Esophagus (tissue), 2 donors: ENCODE data around the gene GTF3C1. TPM values are rescaled to one million over a fixed set of nuclear protein-coding genes. Genes with fewer than 3 reads are reported as not detected.

Source experiments
- H3K27ac ChIP-seq, 2 donors: one replicate each; pipeline ENCODE4 v1.5.1; 2013; ENCODE audit warnings: low read depth in 2 of 2, mild to moderate bottlenecking in 2 of 2, inconsistent platforms in 1 of 2, low read length in 1 of 2, moderate library complexity in 1 of 2
- H3K27me3 ChIP-seq, 2 donors: one replicate each; pipeline ENCODE4 v1.6.1; 2013; ENCODE audit warnings: low read length in 2 of 2, control low read depth in 1 of 2, mild to moderate bottlenecking in 1 of 2; ENCODE audit not compliant: insufficient read depth in 2 of 2, control insufficient read depth in 1 of 2
- H3K36me3 ChIP-seq, 2 donors: one replicate each; pipeline ENCODE4 v1.6.1; 2013; ENCODE audit warnings: low read length in 1 of 2; ENCODE audit not compliant: control insufficient read depth in 2 of 2, insufficient read depth in 2 of 2
- H3K4me1 ChIP-seq, 2 donors: one replicate each; pipeline ENCODE4 v1.6.1; 2013; ENCODE audit warnings: low read length in 1 of 2; ENCODE audit not compliant: control insufficient read depth in 2 of 2, insufficient read depth in 2 of 2
- H3K4me3 ChIP-seq, 2 donors: one replicate each; pipeline ENCODE4 v1.5.1; 2013; ENCODE audit warnings: low read length in 2 of 2, mild to moderate bottlenecking in 2 of 2, low read depth in 1 of 2, moderate library complexity in 1 of 2
- H3K9me3 ChIP-seq, 2 donors: one replicate each; pipeline ENCODE4 v1.6.1; 2013; ENCODE audit warnings: mild to moderate bottlenecking in 2 of 2, low read depth in 1 of 2, low read length in 1 of 2, moderate library complexity in 1 of 2; ENCODE audit not compliant: control insufficient read depth in 2 of 2, insufficient read depth in 1 of 2
- WGBS, 2 donors: extraction: QIAGEN DNeasy Blood & Tissue Kit; methylation state at CpG; one replicate each; pipeline ENCODE4 v1.1.7; 2013; 5-methylcytosine and 5-hydroxymethylcytosine counted together
- polyA plus RNA-seq, 2 donors: library from polyadenylated mRNA; stranded (reverse); fragments of 200-250 nt; gene quantifications; one replicate each; pipeline ENCODE4 v1.2.3, GENCODE V29; 2013
- donor health status: healthy with polysubstance abuse.
- donor health status: Bipolar disorder and iron deficiency.

GTF3C1 gene
- 100 to 1,000 TPM in 1 of 2 donors, 10 to 100 TPM in 1; 85.4 to 109 TPM for polyA plus RNA-seq

DNA sequence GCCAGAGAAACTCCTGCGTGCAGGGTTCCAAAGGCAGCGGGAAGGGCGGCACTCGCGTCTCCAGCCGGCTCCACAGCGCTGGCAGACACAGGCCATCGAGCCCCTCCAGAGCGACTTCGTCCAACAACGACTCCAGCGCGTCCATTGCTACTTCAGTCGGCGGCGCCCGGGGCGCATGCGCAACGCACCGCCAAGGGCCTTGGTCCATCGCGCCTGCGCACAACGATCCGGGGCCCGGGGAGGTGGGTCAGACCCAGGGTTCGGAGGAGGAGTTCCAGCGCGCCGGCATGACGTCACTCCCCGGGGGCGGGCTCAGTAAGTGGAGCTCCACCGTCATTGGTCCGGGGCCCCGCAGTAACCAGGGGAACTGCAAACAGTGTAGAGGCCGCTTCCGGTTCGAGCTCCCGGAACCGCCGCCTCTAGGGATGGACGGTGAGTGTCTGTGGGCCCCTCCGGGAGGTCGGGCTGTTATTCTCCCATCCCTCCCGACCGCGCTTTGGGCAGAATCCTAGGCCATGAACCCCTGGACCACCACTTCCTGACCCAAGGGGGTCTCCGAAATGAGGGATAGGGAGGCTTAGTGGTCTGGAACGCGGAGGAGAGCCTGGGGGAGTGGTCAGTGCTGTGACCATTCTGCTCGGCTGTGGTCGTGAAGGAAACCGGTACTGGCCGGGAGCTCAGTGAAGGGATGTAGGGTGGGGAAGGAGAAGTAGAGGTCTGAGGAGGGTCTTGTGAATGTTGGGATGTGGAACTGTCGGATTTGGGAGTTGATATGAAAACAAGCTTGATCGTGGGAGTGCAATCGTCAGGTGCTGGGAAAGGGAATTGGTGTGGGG lies at the start of gene GTF3C1, which contains the start of gene KATNIP:
GTF3C1 (minus strand) TSS at position 168 of the 836 bp plus-strand sequence; CDS start at position 145, 23 bp downstream.
KATNIP (plus strand) TSS at position 399 of the 836 bp plus-strand sequence; CDS start at position 426, 27 bp downstream.
- peaks cover 0 to 6% of the 10 kb centered on the region in 2 donors for H3K4me1 ChIP-seq
- H3K4me3 ChIP-seq, result peak within 1 kb of the TSS; percentile 84 to 98
- peaks cover 0 to 2% of the 10 kb centered on the region in 2 donors for H3K36me3 ChIP-seq
- WGBS, 2 donors, result 0% methylated on average over 59 of the region's 59 CpGs
- no peaks in the 10 kb centered on the region for H3K9me3 ChIP-seq
- H3K27me3 ChIP-seq, result no peaks in the 10 kb centered on the region
- H3K27ac ChIP-seq, result peak within 1 kb of the TSS; percentile 78 to 90

DNA sequence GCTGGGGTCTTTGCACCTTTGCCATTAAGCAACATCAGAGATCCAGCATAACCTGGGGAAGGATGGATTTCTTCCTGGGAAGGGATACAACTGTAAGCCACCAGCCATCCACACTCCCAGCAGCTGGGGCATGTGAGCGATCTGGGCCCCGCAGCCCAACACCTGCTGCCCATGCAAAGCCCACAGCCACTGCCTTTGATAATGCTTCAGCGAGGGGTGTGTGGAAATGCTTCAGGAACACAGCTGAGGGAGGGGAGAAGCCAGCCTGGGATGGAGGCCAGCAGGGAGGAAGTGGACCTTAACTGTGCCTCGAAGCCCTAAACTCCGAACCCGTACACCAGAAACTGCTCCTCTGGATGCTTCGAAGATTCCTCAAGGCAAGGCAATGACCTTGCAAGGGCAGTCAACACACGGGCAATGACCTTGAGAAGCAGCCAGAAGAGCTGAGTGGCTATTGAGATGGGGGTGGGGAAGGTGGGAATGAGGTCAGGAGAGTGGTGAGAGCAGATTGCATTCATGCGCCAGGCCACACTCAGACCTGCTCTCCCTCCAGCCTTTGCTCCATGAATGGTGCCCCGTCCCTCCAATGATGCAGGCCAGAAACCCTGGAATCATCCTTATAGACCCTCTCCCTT lies 49.3 kb upstream of the GTF3C1 start:
- Histone ChIP-seq H3K27ac (no peak overlapping the region), H3K36me3 (peaks cover 0 to 12% of the 10 kb centered on the region in 2 donors), H3K4me3 (no peak overlapping the region), H3K27me3 (no peaks in the 10 kb centered on the region), H3K4me1 (no peaks in the 10 kb centered on the region), H3K9me3 (no peaks in the 10 kb centered on the region)
- WGBS, 2 donors, result 80 to 81% methylated on average over 10 of the region's 10 CpGs

- Histone ChIP-seq H3K4me3 (no peak overlapping the region), H3K27ac (no peak overlapping the region), H3K4me1 (no peaks in the 10 kb centered on the region), H3K27me3 (no peaks in the 10 kb centered on the region), H3K9me3 (no peaks in the 10 kb centered on the region), H3K36me3 (peaks cover 0 to 14% of the 10 kb centered on the region in 2 donors)
- 88 to 90% methylated on average over 6 of the region's 6 CpGs for WGBS, 2 donors
Observed at GRCh38 chr16:27598220-27598619, 48.5 kb upstream of the GTF3C1 start.

DNA sequence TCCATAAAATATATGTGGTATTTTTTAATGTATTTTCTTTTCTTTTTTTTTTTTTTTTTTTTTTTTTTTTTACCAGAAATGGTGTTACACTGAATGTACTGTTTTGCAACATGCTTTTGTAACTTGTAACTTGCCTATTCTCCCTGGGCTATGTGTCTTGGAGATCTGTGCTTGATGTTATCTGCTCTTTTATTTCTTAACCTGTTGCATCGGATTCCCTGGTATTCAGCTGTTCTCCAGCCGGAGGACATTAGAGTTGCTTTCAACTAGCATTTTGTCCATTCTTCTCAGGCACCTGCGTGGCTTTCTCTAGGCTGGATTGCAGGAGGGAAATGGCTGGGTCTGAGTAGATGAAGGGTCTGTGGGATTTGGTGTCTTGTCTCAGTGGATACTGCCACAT lies 47.6 kb upstream of the GTF3C1 start:
- 94 to 97% methylated on average over 3 of the region's 3 CpGs for WGBS, 2 donors
- no peak overlapping the region for H3K4me3 ChIP-seq
- H3K4me1 ChIP-seq, result no peaks in the 10 kb centered on the region
- no peaks in the 10 kb centered on the region for H3K27me3 ChIP-seq
- no peak overlapping the region for H3K27ac ChIP-seq
- H3K9me3 ChIP-seq, result no peaks in the 10 kb centered on the region
- peaks cover 0 to 14% of the 10 kb centered on the region in 2 donors for H3K36me3 ChIP-seq

DNA sequence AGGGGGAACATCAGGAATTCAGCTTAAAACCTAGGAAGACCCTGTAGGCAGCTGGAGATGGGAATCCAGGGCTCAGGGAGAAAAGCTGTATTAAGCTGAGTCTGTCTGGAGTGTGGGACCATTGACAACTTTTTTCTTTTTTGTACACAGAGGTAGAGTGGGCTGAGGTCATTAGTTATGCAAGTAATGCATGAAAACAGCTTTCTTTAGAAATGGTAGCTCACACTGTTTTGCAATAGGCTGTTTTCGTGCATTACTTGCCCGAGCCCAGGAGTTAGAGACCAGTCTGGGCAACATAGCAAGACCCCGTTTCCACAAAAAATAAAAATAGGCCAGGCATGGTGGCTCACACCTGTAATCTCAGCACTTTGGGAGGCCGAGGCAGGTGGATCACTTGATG lies 46.7 kb upstream of the GTF3C1 start:
- Histone ChIP-seq H3K27ac (no peak overlapping the region), H3K4me3 (no peak overlapping the region), H3K36me3 (peaks cover 0 to 14% of the 10 kb centered on the region in 2 donors), H3K9me3 (no peaks in the 10 kb centered on the region), H3K27me3 (no peaks in the 10 kb centered on the region), H3K4me1 (no peaks in the 10 kb centered on the region)
- WGBS, 2 donors, result 93 to 96% methylated on average over 4 of the region's 4 CpGs

DNA sequence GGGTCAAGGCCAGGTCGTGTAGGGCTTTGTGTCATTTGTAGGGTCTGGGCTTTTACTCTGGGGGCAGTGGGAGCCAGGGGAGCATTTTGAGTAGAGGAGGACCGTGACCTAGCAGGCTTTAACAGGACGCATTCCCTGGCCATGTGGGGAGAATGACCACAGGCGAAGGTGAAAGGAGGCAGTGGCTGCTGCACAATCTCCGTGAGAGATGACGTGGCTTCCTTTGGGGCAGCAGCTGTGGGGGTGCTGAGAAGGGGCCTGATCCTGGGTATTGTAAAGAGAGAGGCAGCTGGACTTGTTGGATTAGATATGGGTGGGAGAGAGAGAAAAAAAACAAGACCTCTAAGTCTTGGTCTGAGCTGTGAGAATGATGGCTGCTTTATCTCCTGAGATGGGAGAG lies 46.3 kb upstream of the GTF3C1 start:
- peaks cover 0 to 13% of the 10 kb centered on the region in 2 donors for H3K36me3 ChIP-seq

GRCh38 chr16:27595475-27595874 lies 45.8 kb upstream of the GTF3C1 start:
- H3K4me1 ChIP-seq, result no peaks in the 10 kb centered on the region
- H3K36me3 ChIP-seq, result peaks cover 0 to 13% of the 10 kb centered on the region in 2 donors
- no peaks in the 10 kb centered on the region for H3K9me3 ChIP-seq
- no peak overlapping the region for H3K4me3 ChIP-seq
- no peaks in the 10 kb centered on the region for H3K27me3 ChIP-seq
- no peak overlapping the region for H3K27ac ChIP-seq
- 60 to 63% methylated on average over 4 of the region's 4 CpGs for WGBS, 2 donors

More for the DNA sequence above, 46.3 kb upstream of the GTF3C1 start:
- H3K9me3 ChIP-seq, result no peaks in the 10 kb centered on the region
- WGBS, 2 donors, result 74 to 86% methylated on average over 6 of the region's 6 CpGs
- H3K4me3 ChIP-seq, result no peak overlapping the region
- H3K27me3 ChIP-seq, result no peaks in the 10 kb centered on the region
- no peaks in the 10 kb centered on the region for H3K4me1 ChIP-seq
- no peak overlapping the region for H3K27ac ChIP-seq

GRCh38 chr16:27591837-27592236 lies 42.1 kb upstream of the GTF3C1 start:
- H3K4me3 ChIP-seq, result no peak overlapping the region
- H3K4me1 ChIP-seq, result no peaks in the 10 kb centered on the region
- no peak overlapping the region for H3K27ac ChIP-seq
- WGBS, 2 donors, result 94 to 97% methylated on average over 4 of the region's 4 CpGs
- no peaks in the 10 kb centered on the region for H3K9me3 ChIP-seq
- H3K36me3 ChIP-seq, result peaks cover 0 to 3% of the 10 kb centered on the region in 2 donors
- H3K27me3 ChIP-seq, result no peaks in the 10 kb centered on the region

DNA sequence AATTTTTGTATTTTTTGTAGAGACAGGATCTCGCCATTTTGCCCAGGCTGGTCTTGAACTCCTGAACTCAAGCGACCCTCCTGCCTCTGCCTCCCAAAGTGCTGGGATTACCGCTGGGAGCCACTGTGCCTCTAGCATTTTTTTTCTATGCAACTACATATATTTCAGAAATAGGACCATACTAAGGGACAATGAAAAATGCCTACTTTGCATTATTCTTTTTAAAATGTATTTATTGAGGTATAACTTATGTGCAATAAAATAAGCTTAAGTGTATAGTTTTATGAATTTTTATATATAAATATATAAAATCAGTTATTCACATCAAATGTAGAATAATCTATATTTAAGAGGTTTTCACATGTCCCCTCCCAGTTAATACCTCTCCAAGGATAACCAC lies 38.3 kb upstream of the GTF3C1 start:
- WGBS, 2 donors, result 94 to 96% methylated on average over 3 of the region's 3 CpGs
- H3K27me3 ChIP-seq, result no peaks in the 10 kb centered on the region
- no peak overlapping the region for H3K27ac ChIP-seq
- no peaks in the 10 kb centered on the region for H3K4me1 ChIP-seq
- H3K36me3 ChIP-seq, result peaks cover 0 to 6% of the 10 kb centered on the region in 2 donors
- H3K4me3 ChIP-seq, result no peak overlapping the region
- no peaks in the 10 kb centered on the region for H3K9me3 ChIP-seq
